WTC11 (cell line): ENCODE data around the gene MAP3K21. TPM values are rescaled to one million over a fixed set of nuclear protein-coding genes. Genes with fewer than 3 reads are reported as not detected.

ENCODE experiments used
- ATAC-seq: fragments of 200-7000 bp; cut with Tn5 transposase; 2 replicates; pipeline ENCODE4 v1.10.0; 2021; ENCODE audit warnings: mild to moderate bottlenecking, moderate library complexity
- CTCF ChIA-PET: fragments of 300-600 bp; sonication (Branson Sonifier 250); formaldehyde crosslinking; loops from one replicate; lab custom pipeline; 2021; ENCODE audit warnings: antibody characterized with exemption; lab: Charles Lee
- POLR2A ChIA-PET: fragments of 350-600 bp; sonication (Branson Sonifier 250); formaldehyde crosslinking; loops from one replicate; lab custom pipeline; 2021; ENCODE audit warnings: antibody characterized with exemption; lab: Charles Lee
- DNase-seq: peaks from one replicate; pipeline ENCODE4 v3.0.0; 2021; ENCODE audit warnings: low spot score
- H3K27ac Mint-ChIP-seq: 2 replicates; pipeline ENCODE4 v1.8.0; 2021; ENCODE audit warnings: mixed read lengths
- H3K27me3 Mint-ChIP-seq: 2 replicates; pipeline ENCODE4 v1.8.0; 2021; ENCODE audit warnings: low read depth, mild to moderate bottlenecking, moderate library complexity, mixed read lengths
- H3K36me3 Mint-ChIP-seq: 2 replicates; pipeline ENCODE4 v1.8.0; 2021; ENCODE audit warnings: mixed read lengths
- H3K4me1 Mint-ChIP-seq: 2 replicates; pipeline ENCODE4 v1.8.0; 2022; ENCODE audit warnings: mixed read lengths
- H3K4me3 Mint-ChIP-seq: 2 replicates; pipeline ENCODE4 v1.8.0; 2021; ENCODE audit warnings: mild to moderate bottlenecking, moderate library complexity, mixed read lengths
- H3K9me3 Mint-ChIP-seq: 2 replicates; pipeline ENCODE4 v1.8.0; 2021; ENCODE audit warnings: mixed read lengths
- CDX4 ChIP-seq: fragments of 250-450 bp; sonication (Bioruptor Pico); IDR thresholded peaks from 2 replicates; pipeline ENCODE4 v1.9.0; 2021; ENCODE audit warnings: moderate library complexity, mild to moderate bottlenecking, inconsistent platforms, borderline replicate concordance
- E2F4 ChIP-seq: sonication (generic); formaldehyde crosslinking; IDR thresholded peaks from 2 replicates; pipeline ENCODE4 v1.8.1; 2022; ENCODE audit warnings: low read depth, mild to moderate bottlenecking, moderate library complexity, missing genetic modification reagents, borderline replicate concordance
- ETV6 ChIP-seq: sonication (generic); formaldehyde crosslinking; IDR thresholded peaks from 2 replicates; pipeline ENCODE4 v1.8.1; 2022; ENCODE audit warnings: mild to moderate bottlenecking, missing genetic modification reagents
- FOXP4 ChIP-seq: sonication (generic); formaldehyde crosslinking; IDR thresholded peaks from 2 replicates; pipeline ENCODE4 v1.8.0; 2022; ENCODE audit warnings: mild to moderate bottlenecking, missing genetic modification reagents
- HMGA2 ChIP-seq: fragments of 250-450 bp; sonication (Bioruptor Pico); IDR thresholded peaks from 2 replicates; pipeline ENCODE4 v1.4.0; 2021; ENCODE audit warnings: mild to moderate bottlenecking, moderate library complexity
- JAZF1 ChIP-seq: fragments of 250-450 bp; sonication (Bioruptor Pico); IDR thresholded peaks from 2 replicates; pipeline ENCODE4 v1.9.0; 2021; ENCODE audit warnings: moderate library complexity, mild to moderate bottlenecking, inconsistent platforms
- MXD4 ChIP-seq: fragments of 250-450 bp; sonication (Bioruptor Pico); IDR thresholded peaks from 2 replicates; pipeline ENCODE4 v1.8.0; 2021; ENCODE audit warnings: mild to moderate bottlenecking, moderate library complexity, borderline replicate concordance
- NR2C2 ChIP-seq: sonication (generic); formaldehyde crosslinking; IDR thresholded peaks from 2 replicates; pipeline ENCODE4 v1.8.0; 2022; ENCODE audit warnings: mild to moderate bottlenecking, missing genetic modification reagents
- PRDM15 ChIP-seq: sonication (generic); formaldehyde crosslinking; IDR thresholded peaks from 2 replicates; pipeline ENCODE4 v1.8.0; 2022; ENCODE audit warnings: missing genetic modification reagents
- TEAD4 ChIP-seq: sonication (generic); formaldehyde crosslinking; IDR thresholded peaks from 2 replicates; pipeline ENCODE4 v1.8.0; 2022; ENCODE audit warnings: mild to moderate bottlenecking, missing genetic modification reagents
- ZNF121 ChIP-seq: sonication (generic); formaldehyde crosslinking; IDR thresholded peaks from 2 replicates; pipeline ENCODE4 v1.8.0; 2023; ENCODE audit warnings: missing genetic modification reagents
- ZNF232 ChIP-seq: sonication (generic); formaldehyde crosslinking; IDR thresholded peaks from 2 replicates; pipeline ENCODE4 v1.8.0; 2022; ENCODE audit warnings: mild to moderate bottlenecking, missing genetic modification reagents
- ZNF263 ChIP-seq: sonication (generic); formaldehyde crosslinking; IDR thresholded peaks from 2 replicates; pipeline ENCODE4 v1.8.1; 2022; ENCODE audit warnings: low read depth, mild to moderate bottlenecking, moderate library complexity, missing genetic modification reagents
- total RNA-seq: library from RNA; stranded (reverse); gene quantifications from 3 replicates; pipeline ENCODE4 v1.2.3, GENCODE V29; 2021
- TF ChIP-seq, protein P1 (sequence below): sonication (generic); formaldehyde crosslinking; IDR thresholded peaks from 2 replicates; pipeline ENCODE4 v1.8.0; 2022; ENCODE audit warnings: mild to moderate bottlenecking, missing genetic modification reagents
- TF ChIP-seq, protein P2 (sequence below): sonication (generic); formaldehyde crosslinking; IDR thresholded peaks from 2 replicates; pipeline ENCODE4 v1.8.0; 2023; ENCODE audit warnings: missing genetic modification reagents, mild to moderate bottlenecking, borderline replicate concordance

The MAP3K21 gene
- total RNA-seq, 1 experiment from 2014 or later: 24.0 TPM

GRCh38 chr1:233316473-233316872 lies 11.1 kb upstream of the MAP3K21 start (continued):
- no peak for TF ChIP-seq PRDM15 (CRISPR knock-in tag)
- no peak for TF ChIP-seq ZNF121 (CRISPR knock-in tag)

DNA sequence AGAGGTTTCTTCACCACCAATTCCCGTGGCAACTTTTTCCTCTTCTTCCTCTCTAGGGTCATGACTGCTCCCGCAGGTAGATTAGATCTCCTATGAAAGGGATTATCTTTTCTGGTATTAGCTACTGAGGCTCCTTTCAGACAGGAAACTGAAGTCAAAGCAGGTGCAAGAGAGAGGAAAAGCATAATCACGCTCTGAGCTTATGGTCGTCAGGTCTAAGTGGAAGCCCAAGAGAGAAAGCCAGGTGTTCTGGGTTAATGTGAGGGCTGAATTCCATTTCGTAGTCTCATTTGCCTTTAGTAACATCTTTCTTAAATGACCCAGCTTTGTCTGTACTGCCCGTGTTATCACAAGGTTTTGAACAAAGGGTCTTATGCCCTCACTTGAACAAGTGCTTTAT lies 8.3 kb upstream of the MAP3K21 start:
- ChIA-PET CTCF (interaction anchor here (0.9 kb wide), 1 partner anchor 747 kb away, joined by 3 read pairs; no protein-coding TSS in a partner anchor), POLR2A (no interaction called here)
- TF ChIP-seq, protein P1, sequence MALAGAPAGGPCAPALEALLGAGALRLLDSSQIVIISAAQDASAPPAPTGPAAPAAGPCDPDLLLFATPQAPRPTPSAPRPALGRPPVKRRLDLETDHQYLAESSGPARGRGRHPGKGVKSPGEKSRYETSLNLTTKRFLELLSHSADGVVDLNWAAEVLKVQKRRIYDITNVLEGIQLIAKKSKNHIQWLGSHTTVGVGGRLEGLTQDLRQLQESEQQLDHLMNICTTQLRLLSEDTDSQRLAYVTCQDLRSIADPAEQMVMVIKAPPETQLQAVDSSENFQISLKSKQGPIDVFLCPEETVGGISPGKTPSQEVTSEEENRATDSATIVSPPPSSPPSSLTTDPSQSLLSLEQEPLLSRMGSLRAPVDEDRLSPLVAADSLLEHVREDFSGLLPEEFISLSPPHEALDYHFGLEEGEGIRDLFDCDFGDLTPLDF: no peak
- TF ChIP-seq ETV6 (no peak), ZNF263 (no peak), ZNF232 (CRISPR knock-in tag) (no peak), MXD4 (CRISPR knock-in tag) (no peak), JAZF1 (CRISPR knock-in tag) (no peak), NR2C2 (CRISPR knock-in tag) (no peak), E2F4 (no peak), CDX4 (CRISPR knock-in tag) (no peak), FOXP4 (CRISPR knock-in tag) (no peak), HMGA2 (no peak), TEAD4 (CRISPR knock-in tag) (no peak)
- TF ChIP-seq, protein P2, sequence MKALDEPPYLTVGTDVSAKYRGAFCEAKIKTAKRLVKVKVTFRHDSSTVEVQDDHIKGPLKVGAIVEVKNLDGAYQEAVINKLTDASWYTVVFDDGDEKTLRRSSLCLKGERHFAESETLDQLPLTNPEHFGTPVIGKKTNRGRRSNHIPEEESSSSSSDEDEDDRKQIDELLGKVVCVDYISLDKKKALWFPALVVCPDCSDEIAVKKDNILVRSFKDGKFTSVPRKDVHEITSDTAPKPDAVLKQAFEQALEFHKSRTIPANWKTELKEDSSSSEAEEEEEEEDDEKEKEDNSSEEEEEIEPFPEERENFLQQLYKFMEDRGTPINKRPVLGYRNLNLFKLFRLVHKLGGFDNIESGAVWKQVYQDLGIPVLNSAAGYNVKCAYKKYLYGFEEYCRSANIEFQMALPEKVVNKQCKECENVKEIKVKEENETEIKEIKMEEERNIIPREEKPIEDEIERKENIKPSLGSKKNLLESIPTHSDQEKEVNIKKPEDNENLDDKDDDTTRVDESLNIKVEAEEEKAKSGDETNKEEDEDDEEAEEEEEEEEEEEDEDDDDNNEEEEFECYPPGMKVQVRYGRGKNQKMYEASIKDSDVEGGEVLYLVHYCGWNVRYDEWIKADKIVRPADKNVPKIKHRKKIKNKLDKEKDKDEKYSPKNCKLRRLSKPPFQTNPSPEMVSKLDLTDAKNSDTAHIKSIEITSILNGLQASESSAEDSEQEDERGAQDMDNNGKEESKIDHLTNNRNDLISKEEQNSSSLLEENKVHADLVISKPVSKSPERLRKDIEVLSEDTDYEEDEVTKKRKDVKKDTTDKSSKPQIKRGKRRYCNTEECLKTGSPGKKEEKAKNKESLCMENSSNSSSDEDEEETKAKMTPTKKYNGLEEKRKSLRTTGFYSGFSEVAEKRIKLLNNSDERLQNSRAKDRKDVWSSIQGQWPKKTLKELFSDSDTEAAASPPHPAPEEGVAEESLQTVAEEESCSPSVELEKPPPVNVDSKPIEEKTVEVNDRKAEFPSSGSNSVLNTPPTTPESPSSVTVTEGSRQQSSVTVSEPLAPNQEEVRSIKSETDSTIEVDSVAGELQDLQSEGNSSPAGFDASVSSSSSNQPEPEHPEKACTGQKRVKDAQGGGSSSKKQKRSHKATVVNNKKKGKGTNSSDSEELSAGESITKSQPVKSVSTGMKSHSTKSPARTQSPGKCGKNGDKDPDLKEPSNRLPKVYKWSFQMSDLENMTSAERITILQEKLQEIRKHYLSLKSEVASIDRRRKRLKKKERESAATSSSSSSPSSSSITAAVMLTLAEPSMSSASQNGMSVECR (CRISPR knock-in tag): no peak
- Mint-ChIP-seq H3K9me3 (no peaks in the 10 kb centered on the region), H3K36me3 (no peaks in the 10 kb centered on the region), H3K4me1 (0 out of 2 replicates have a peak, but pooled peaks cover 3% of the 10 kb centered on the region), H3K27ac (no peak overlapping the region), H3K4me3 (no peak overlapping the region), H3K27me3 (no peaks in the 10 kb centered on the region; the same call in 1 of the 2 replicates)
- ATAC-seq: no peak
- no peak for DNase-seq
